ENCODE measurements around the gene OR10J5.

The OR10J5 gene

GRCh38 chr1:159492575-159493323 is 43.1 kb downstream of the OR10J5 start:
- in situ Hi-C loops (cut with HindIII; ENCODE audit: low sequenced_read_pairs): no loop called here
- no peak for TF ChIP-seq CTCF (IDR thresholded peaks at IDR 0.05; ENCODE audit: low read depth, low read length)
- H3K4me3 ChIP-seq (ENCODE audit: low read depth, low read length): no peak overlapping the region
- DNase-seq (ENCODE audit: low read depth, low spot score): peak; percentile 51
